H9 (cell line): Measurements from ENCODE around the gene USP40. TPM values are rescaled to one million over a fixed set of nuclear protein-coding genes. Genes with fewer than 3 reads are reported as not detected.

Experiments
- DNase-seq: peaks from one replicate; pipeline ENCODE4 v3.0.0-alpha.2; 2017
- H2AFZ ChIP-seq: one replicate; pipeline ENCODE4 v1.6.1; 2013; ENCODE audit warnings: mild to moderate bottlenecking, low read length, control low read depth, moderate library complexity
- H2AK5ac ChIP-seq: 2 replicates; pipeline ENCODE4 v1.6.1; 2013; ENCODE audit warnings: low read length, control low read depth, mixed read lengths; ENCODE audit not compliant: insufficient read length
- H2BK120ac ChIP-seq: one replicate; pipeline ENCODE4 v1.6.1; 2013; ENCODE audit warnings: low read depth, mild to moderate bottlenecking, low read length, control low read depth, inconsistent platforms; ENCODE audit not compliant: poor library complexity, severe bottlenecking
- H2BK12ac ChIP-seq: 2 replicates; pipeline ENCODE4 v1.6.1; 2013; ENCODE audit warnings: low read length, control low read depth, mixed read lengths, low read depth; ENCODE audit not compliant: insufficient read length
- H2BK15ac ChIP-seq: 2 replicates; pipeline ENCODE4 v1.6.1; 2013; ENCODE audit warnings: low read depth, low read length, control low read depth
- H2BK20ac ChIP-seq: one replicate; pipeline ENCODE4 v1.6.1; 2013; ENCODE audit warnings: low read depth, mild to moderate bottlenecking, low read length, control low read depth, inconsistent platforms; ENCODE audit not compliant: poor library complexity, severe bottlenecking
- H2BK5ac ChIP-seq: 2 replicates; pipeline ENCODE4 v1.6.1; 2013; ENCODE audit warnings: low read length, control low read depth, mixed read lengths; ENCODE audit not compliant: insufficient read length
- H3K14ac ChIP-seq: 2 replicates; pipeline ENCODE4 v1.6.1; 2013; ENCODE audit warnings: low read length, control low read depth; ENCODE audit not compliant: insufficient read depth
- H3K18ac ChIP-seq: 2 replicates; pipeline ENCODE4 v1.6.1; 2013; ENCODE audit warnings: low read depth, mild to moderate bottlenecking, mixed read lengths, low read length, control low read depth; ENCODE audit not compliant: insufficient read length
- H3K23ac ChIP-seq: 2 replicates; pipeline ENCODE4 v1.6.1; 2013; ENCODE audit warnings: low read length, control low read depth, mixed read lengths, low read depth; ENCODE audit not compliant: insufficient read length
- H3K23me2 ChIP-seq: 2 replicates; pipeline ENCODE4 v1.6.1; 2013; ENCODE audit warnings: low read depth, mild to moderate bottlenecking, mixed read lengths, low read length, control low read depth; ENCODE audit not compliant: insufficient read length, poor library complexity, severe bottlenecking
- H3K27ac ChIP-seq: 2 replicates; pipeline ENCODE4 v1.5.1; 2013; ENCODE audit warnings: low read length, control low read depth, mixed read lengths, low read depth; ENCODE audit not compliant: insufficient read length
- H3K27me3 ChIP-seq: 2 replicates; pipeline ENCODE4 v1.6.1; 2013; ENCODE audit warnings: low read length, control low read depth, inconsistent platforms; ENCODE audit not compliant: insufficient read depth
- H3K4ac ChIP-seq: 2 replicates; pipeline ENCODE4 v1.6.1; 2013; ENCODE audit warnings: low read depth, mild to moderate bottlenecking, control low read depth, inconsistent platforms, low read length, moderate library complexity
- H3K4me1 ChIP-seq: 2 replicates; pipeline ENCODE4 v1.6.1; 2013; ENCODE audit warnings: low read length, control low read depth, inconsistent platforms; ENCODE audit not compliant: insufficient read depth
- H3K4me2 ChIP-seq: 2 replicates; pipeline ENCODE4 v1.6.1; 2013; ENCODE audit warnings: low read length, control low read depth, mixed read lengths; ENCODE audit not compliant: insufficient read length, insufficient read depth
- H3K56ac ChIP-seq: 2 replicates; pipeline ENCODE4 v1.6.1; 2013; ENCODE audit warnings: low read depth, mild to moderate bottlenecking, mixed read lengths, low read length, control low read depth; ENCODE audit not compliant: insufficient read length
- H3K79me1 ChIP-seq: 2 replicates; pipeline ENCODE4 v1.6.1; 2013; ENCODE audit warnings: low read depth, mild to moderate bottlenecking, moderate library complexity, low read length, control low read depth, inconsistent platforms; ENCODE audit not compliant: insufficient read depth, poor library complexity, severe bottlenecking
- H3K79me2 ChIP-seq: 2 replicates; pipeline ENCODE4 v1.6.1; 2013; ENCODE audit warnings: low read length, control low read depth, inconsistent platforms; ENCODE audit not compliant: insufficient read depth
- H3K9ac ChIP-seq: 2 replicates; pipeline ENCODE4 v1.6.1; 2013; ENCODE audit warnings: low read length, control low read depth, mixed read lengths; ENCODE audit not compliant: insufficient read length; ENCODE audit errors: extremely low read depth
- H3K9me3 ChIP-seq: one replicate; pipeline ENCODE4 v1.6.1; 2013; ENCODE audit warnings: low read depth, low read length, inconsistent platforms; ENCODE audit not compliant: control insufficient read depth
- H3T11ph ChIP-seq: one replicate; pipeline ENCODE4 v1.6.1; 2013; ENCODE audit warnings: mild to moderate bottlenecking, low read length, control low read depth, inconsistent platforms
- H4K20me1 ChIP-seq: one replicate; pipeline ENCODE4 v1.6.1; 2013; ENCODE audit not compliant: control insufficient read depth, insufficient read length, insufficient read depth
- H4K5ac ChIP-seq: 2 replicates; pipeline ENCODE4 v1.6.1; 2013; ENCODE audit warnings: low read depth, mild to moderate bottlenecking, mixed read lengths, low read length, control low read depth; ENCODE audit not compliant: insufficient read length
- H4K8ac ChIP-seq: replicated peaks from 2 replicates; pipeline ENCODE4 v1.6.1; 2013; ENCODE audit warnings: low read length, control low read depth, mixed read lengths, low read depth; ENCODE audit not compliant: insufficient read length
- H4K91ac ChIP-seq: 2 replicates; pipeline ENCODE4 v1.6.1; 2013; ENCODE audit warnings: low read depth, mild to moderate bottlenecking, moderate library complexity, mixed read lengths, low read length, control low read depth; ENCODE audit not compliant: insufficient read length
- H3K27ac Mint-ChIP-seq, 3 experiments: 2 replicates in 2 of 3; 3 replicates in 1 of 3; pipeline ENCODE4 v1.8.0; 2020 to 2021; ENCODE audit warnings: mixed read lengths in 3 of 3, mild to moderate bottlenecking in 1 of 3, moderate library complexity in 1 of 3
- H3K27me3 Mint-ChIP-seq: 2 replicates; pipeline ENCODE4 v1.8.0; 2021; ENCODE audit warnings: low read depth, mild to moderate bottlenecking, moderate library complexity, mixed read lengths
- H3K36me3 Mint-ChIP-seq, 3 experiments: 2 replicates in 2 of 3; 3 replicates in 1 of 3; pipeline ENCODE4 v1.8.0; 2020 to 2021; ENCODE audit warnings: low read depth in 3 of 3, mixed read lengths in 3 of 3; ENCODE audit not compliant: insufficient read depth in 1 of 3
- H3K4me1 Mint-ChIP-seq, 2 experiments: 2 replicates each; pipeline ENCODE4 v1.8.0; 2020; ENCODE audit warnings: mixed read lengths in 2 of 2
- H3K4me3 Mint-ChIP-seq, 2 experiments: 2 replicates in 1 of 2; 3 replicates in 1 of 2; pipeline ENCODE4 v1.8.0; 2020 to 2021; ENCODE audit warnings: mild to moderate bottlenecking in 2 of 2, mixed read lengths in 2 of 2, moderate library complexity in 1 of 2
- H3K9me3 Mint-ChIP-seq, 2 experiments: 2 replicates in 1 of 2; 3 replicates in 1 of 2; pipeline ENCODE4 v1.8.0; 2020; ENCODE audit warnings: mild to moderate bottlenecking in 2 of 2, mixed read lengths in 2 of 2, moderate library complexity in 1 of 2
- WGBS: extraction: QIAGEN DNeasy Blood & Tissue Kit; methylation state at CpG from one replicate; pipeline ENCODE4 v1.1.7; 2013; ENCODE audit warnings: missing lambda C conversion rate, low lambda C conversion rate, mixed read lengths; ENCODE audit not compliant: insufficient read length; ENCODE audit errors: extremely low coverage; 5-methylcytosine and 5-hydroxymethylcytosine counted together
- total RNA-seq: library from RNA; stranded (reverse); gene quantifications from 2 replicates; pipeline ENCODE4 v1.2.1, GENCODE V29; 2021
- TF ChIP-seq, protein P1 (sequence below): fragments of 200-600 bp; sonication (generic); conservative IDR thresholded peaks from 3 replicates; pipeline ENCODE4 v1.8.0; 2021; ENCODE audit warnings: antibody characterized with exemption, mild to moderate bottlenecking

The USP40 gene
- total RNA-seq, 1 experiment from 2014 or later: 7.5 TPM

DNA sequence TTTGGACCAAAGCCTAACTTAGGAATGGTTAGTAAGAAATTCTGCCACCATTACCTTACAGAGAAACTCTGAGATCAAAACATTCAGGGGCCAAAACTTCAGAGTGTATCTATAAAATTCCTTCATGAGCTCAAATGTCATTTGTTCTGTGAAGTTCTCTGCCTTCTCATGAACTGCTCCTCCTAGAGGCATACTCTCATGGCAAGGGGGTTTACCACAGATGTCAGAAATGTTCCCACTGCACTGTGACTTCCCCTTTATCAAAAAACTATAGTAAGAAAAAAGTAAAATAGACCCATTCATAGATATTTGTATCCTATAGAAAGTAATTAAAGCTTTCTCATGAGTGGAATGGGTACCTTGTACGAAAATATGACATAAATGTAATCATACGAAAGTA, 68.5 kb downstream of the USP40 start:
- H2BK15ac ChIP-seq: no peak overlapping the region
- no peaks in the 10 kb centered on the region for H4K20me1 ChIP-seq
- no peak overlapping the region for H2BK5ac ChIP-seq
- H2AFZ ChIP-seq: no peak overlapping the region
- no peaks in the 10 kb centered on the region for H3K23me2 ChIP-seq
- no peak overlapping the region for H3K18ac ChIP-seq
- H3K4me2 ChIP-seq: no peak overlapping the region
- H2AK5ac ChIP-seq: no peak overlapping the region
- H3K27ac ChIP-seq: no peak overlapping the region
- H3K27ac Mint-ChIP-seq: no peak overlapping the region
- H2BK120ac ChIP-seq: no peak overlapping the region
- H3K4ac ChIP-seq: no peak overlapping the region
- no peak overlapping the region for H3K23ac ChIP-seq
- no peaks in the 10 kb centered on the region for H3K79me2 ChIP-seq
- H2BK12ac ChIP-seq: no peak overlapping the region
- no peaks in the 10 kb centered on the region for H3K9me3 ChIP-seq
- DNase-seq: no peak
- no peak overlapping the region for H3K14ac ChIP-seq
- H3K9me3 Mint-ChIP-seq: peaks cover 6% of the 10 kb centered on the region in 2 experiments
- H3K27me3 Mint-ChIP-seq: no peaks in the 10 kb centered on the region
- no peak overlapping the region for H2BK20ac ChIP-seq
- no peak overlapping the region for H4K5ac ChIP-seq
- H4K8ac ChIP-seq: no peak overlapping the region
- H3K56ac ChIP-seq: no peak overlapping the region
- no peaks in the 10 kb centered on the region for H3K79me1 ChIP-seq
- no peaks in the 10 kb centered on the region for H3K27me3 ChIP-seq
- H3K4me1 Mint-ChIP-seq: peaks cover 3 to 10% of the 10 kb centered on the region in 2 experiments; a peak in 3 of 4 replicates
- TF ChIP-seq, protein P1, sequence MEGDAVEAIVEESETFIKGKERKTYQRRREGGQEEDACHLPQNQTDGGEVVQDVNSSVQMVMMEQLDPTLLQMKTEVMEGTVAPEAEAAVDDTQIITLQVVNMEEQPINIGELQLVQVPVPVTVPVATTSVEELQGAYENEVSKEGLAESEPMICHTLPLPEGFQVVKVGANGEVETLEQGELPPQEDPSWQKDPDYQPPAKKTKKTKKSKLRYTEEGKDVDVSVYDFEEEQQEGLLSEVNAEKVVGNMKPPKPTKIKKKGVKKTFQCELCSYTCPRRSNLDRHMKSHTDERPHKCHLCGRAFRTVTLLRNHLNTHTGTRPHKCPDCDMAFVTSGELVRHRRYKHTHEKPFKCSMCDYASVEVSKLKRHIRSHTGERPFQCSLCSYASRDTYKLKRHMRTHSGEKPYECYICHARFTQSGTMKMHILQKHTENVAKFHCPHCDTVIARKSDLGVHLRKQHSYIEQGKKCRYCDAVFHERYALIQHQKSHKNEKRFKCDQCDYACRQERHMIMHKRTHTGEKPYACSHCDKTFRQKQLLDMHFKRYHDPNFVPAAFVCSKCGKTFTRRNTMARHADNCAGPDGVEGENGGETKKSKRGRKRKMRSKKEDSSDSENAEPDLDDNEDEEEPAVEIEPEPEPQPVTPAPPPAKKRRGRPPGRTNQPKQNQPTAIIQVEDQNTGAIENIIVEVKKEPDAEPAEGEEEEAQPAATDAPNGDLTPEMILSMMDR: no peak; the same call in 2 of the 3 replicates
- peaks cover 5 to 6% (median 5%) of the 10 kb centered on the region in 3 experiments; a peak in 5 of 7 replicates for H3K36me3 Mint-ChIP-seq
- no peak overlapping the region for H3K9ac ChIP-seq
- no peak overlapping the region for H3K4me3 Mint-ChIP-seq
- no CpG with 5 or more reads among the region's 2 CpGs for WGBS
- no peak overlapping the region for H4K91ac ChIP-seq
- no peak overlapping the region for H3T11ph ChIP-seq
- no peaks in the 10 kb centered on the region for H3K4me1 ChIP-seq
